Measurements from ENCODE around the gene UBE2G2. TPM values are rescaled to one million over a fixed set of nuclear protein-coding genes. Genes with fewer than 3 reads are reported as not detected.

UBE2G2 gene
- total and polyA plus RNA-seq, 4 donors, result 27.4 to 83.5 (median 40.9) TPM

- DNase-seq (ENCODE audit: low spot score), result no peak
- Histone ChIP-seq H3K4me1 (ENCODE audit: control insufficient read depth in 4 of 4, insufficient read depth in 4 of 4, low read length in 3 of 4) (peaks cover 4 to 14% (median 7%) of the 10 kb centered on the region in 4 donors), H3K9ac (ENCODE audit: low read depth in 1 of 2, low read length in 2 of 2) (no peak overlapping the region), H3K27ac (ENCODE audit: low read depth in 1 of 2, low read length in 2 of 2) (no peak overlapping the region), H3K9me3 (ENCODE audit: control insufficient read depth in 4 of 4, low read length in 3 of 4) (no peaks in the 10 kb centered on the region), H3K4me3 (ENCODE audit: low read depth in 1 of 3, low read length in 3 of 3) (no peak overlapping the region), H3K27me3 (ENCODE audit: control insufficient read depth in 4 of 4, insufficient read depth in 4 of 4, low read length in 3 of 4) (no peaks in the 10 kb centered on the region), H3K36me3 (ENCODE audit: control insufficient read depth in 4 of 4, insufficient read depth in 3 of 4, low read depth in 1 of 4, low read length in 3 of 4) (peaks cover 2 to 19% (median 10%) of the 10 kb centered on the region in 4 donors)
- WGBS, result 86% methylated on average over 24 of the region's 24 CpGs
- TF ChIP-seq HNF4G (IDR thresholded peaks at IDR 0.05) (no peak), GABPA (IDR thresholded peaks at IDR 0.05 in 1 of 2, conservative IDR thresholded peaks at IDR 0.05 in 1 of 2) (no peak), TAF1 (conservative IDR thresholded peaks at IDR 0.05) (no peak), MAX (IDR thresholded peaks at IDR 0.05) (no peak), RXRA (IDR thresholded peaks at IDR 0.05) (no peak), HNF4A (conservative IDR thresholded peaks at IDR 0.05) (no peak), FOXA2 (IDR thresholded peaks at IDR 0.05) (no peak), CTCF (IDR thresholded peaks at IDR 0.05; ENCODE audit: low read depth, low read length, missing input control) (no peak), SP1 (IDR thresholded peaks at IDR 0.05) (no peak), REST (IDR thresholded peaks at IDR 0.05) (no peak), YY1 (IDR thresholded peaks at IDR 0.05) (no peak), NR2F2 (IDR thresholded peaks at IDR 0.05) (no peak), EGR1 (IDR thresholded peaks at IDR 0.05; ENCODE audit: low read depth in 2 of 2) (no peak), ATF3 (IDR thresholded peaks at IDR 0.05) (no peak), FOXA1 (IDR thresholded peaks at IDR 0.05) (no peak), RAD21 (IDR thresholded peaks at IDR 0.05) (no peak), ZBTB33 (IDR thresholded peaks at IDR 0.05) (no peak), JUND (IDR thresholded peaks at IDR 0.05) (no peak)
Measured at GRCh38 chr21:44766014-44766817, 35.4 kb downstream of the UBE2G2 start.
